Upper lobe of left lung (tissue), 6 donors: ENCODE measurements around the gene ELL2. TPM values are rescaled to one million over a fixed set of nuclear protein-coding genes. Genes with fewer than 3 reads are reported as not detected.

Experiments
- ATAC-seq, 2 donors: fragments of 200-7000 bp; cut with Tn5 transposase; one replicate each; pipeline ENCODE4 v1.9.1; 2022; ENCODE audit warnings: mild to moderate bottlenecking in 2 of 2, moderate library complexity in 2 of 2; ENCODE audit not compliant: low FRiP score in 2 of 2
- DNase-seq, 2 donors: peaks; one replicate each; pipeline ENCODE4 v3.0.0-alpha.2; 2019 to 2020
- H3K27ac ChIP-seq, 4 donors: fragments of 200-600 bp; sonication (generic); one replicate each; pipeline ENCODE4 v1.5.1; 2016 to 2019
- H3K27me3 ChIP-seq, 4 donors: fragments of 200-600 bp; sonication (generic); one replicate each; pipeline ENCODE4 v1.5.1; 2017 to 2019
- H3K36me3 ChIP-seq, 4 donors: fragments of 200-600 bp; sonication (generic); one replicate each; pipeline ENCODE4 v1.5.1; 2016 to 2019
- H3K4me1 ChIP-seq, 4 donors: fragments of 200-600 bp; sonication (generic); one replicate each; pipeline ENCODE4 v1.5.1; 2018 to 2019
- H3K4me3 ChIP-seq, 4 donors: fragments of 200-600 bp; sonication (generic); one replicate each; pipeline ENCODE4 v1.5.1; 2017 to 2019; ENCODE audit warnings: mild to moderate bottlenecking in 2 of 4, moderate library complexity in 1 of 4
- H3K9me3 ChIP-seq, 4 donors: fragments of 200-600 bp; sonication (generic); one replicate each; pipeline ENCODE4 v1.5.1; 2018 to 2019
- EP300 ChIP-seq, 4 donors: sonication (generic); formaldehyde crosslinking; IDR thresholded peaks; one replicate each; pipeline ENCODE4 v1.5.1; 2017; ENCODE audit warnings: antibody characterized with exemption in 4 of 4, control low read depth in 2 of 4
- POLR2A ChIP-seq, 4 donors: fragments of 450-650 bp; IDR thresholded peaks; one replicate each; pipeline ENCODE4 v1.5.1; 2016 to 2017; ENCODE audit warnings: antibody characterized with exemption in 4 of 4, mild to moderate bottlenecking in 2 of 4
- POLR2AphosphoS5 ChIP-seq, 2 donors: sonication (generic); formaldehyde crosslinking; IDR thresholded peaks; one replicate each; pipeline ENCODE4 v1.5.1; 2017; ENCODE audit warnings: antibody characterized with exemption in 2 of 2
- WGBS, 2 donors: methylation state at CpG; one replicate each; pipeline ENCODE4 v1.1.5; 2017 to 2018; 5-methylcytosine and 5-hydroxymethylcytosine counted together
- total RNA-seq, 6 donors: library from RNA; depleted of rRNA in 4 of 6; stranded (reverse); fragments of >200 nt in 4 of 6; gene quantifications; one replicate each; pipeline versions ENCODE4 v1.1.0 to v1.2.1, GENCODE V29; 2016 to 2021
- TF ChIP-seq, protein P1 (sequence below), 6 experiments: fragments of 450-650 bp in 4 of 6; fragments of 200-600 bp in 2 of 6; sonication (generic) in 2 of 6; IDR thresholded peaks; one replicate each; pipeline ENCODE4 v1.5.1; 2016 to 2019; ENCODE audit warnings: antibody characterized with exemption in 6 of 6
- donor health status: DM: no; HTN: no; CAD: no; lungs with moderate emphysema.
- donor health status: DM: no; HTN: yes; CAD: no; lungs with severe emphysema.

ELL2 gene
- total RNA-seq, 6 donors from 2014 or later: 44.4 to 203 (median 54.3) TPM

DNA sequence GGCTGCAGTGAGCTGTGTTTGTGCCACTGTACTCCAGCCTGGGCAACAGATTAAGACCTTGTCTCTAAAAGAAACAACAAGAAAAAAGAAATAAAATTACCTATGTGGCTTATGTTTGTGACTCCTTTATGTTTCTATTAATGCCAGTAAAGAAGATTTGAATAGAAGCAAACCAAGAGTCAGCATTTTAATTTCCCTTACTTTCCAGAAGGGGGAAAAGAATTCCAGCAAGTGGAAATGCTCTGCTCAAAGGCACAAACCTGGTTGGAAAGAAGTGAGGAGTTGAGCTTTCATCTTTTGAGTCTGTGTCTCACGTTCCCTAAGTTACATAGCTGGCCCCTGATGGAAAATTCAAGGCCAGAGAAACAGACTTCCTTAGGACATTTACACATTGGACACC, 23.6 kb upstream of the ELL2 start:
- Histone ChIP-seq H3K4me3 (no peak overlapping the region), H3K4me1 (peaks cover 0 to 4% (median 0%) of the 10 kb centered on the region in 4 donors), H3K27ac (no peak overlapping the region), H3K9me3 (no peaks in the 10 kb centered on the region), H3K36me3 (no peaks in the 10 kb centered on the region), H3K27me3 (no peaks in the 10 kb centered on the region)
- no peak for DNase-seq
- WGBS, 2 donors: 57 to 85% methylated on average over 1 of the region's 1 CpG
- TF ChIP-seq POLR2AphosphoS5 (IDR thresholded peaks at IDR 0.05) (no peak), EP300 (IDR thresholded peaks at IDR 0.05) (no peak), POLR2A (IDR thresholded peaks at IDR 0.05) (no peak)
- TF ChIP-seq, protein P1, sequence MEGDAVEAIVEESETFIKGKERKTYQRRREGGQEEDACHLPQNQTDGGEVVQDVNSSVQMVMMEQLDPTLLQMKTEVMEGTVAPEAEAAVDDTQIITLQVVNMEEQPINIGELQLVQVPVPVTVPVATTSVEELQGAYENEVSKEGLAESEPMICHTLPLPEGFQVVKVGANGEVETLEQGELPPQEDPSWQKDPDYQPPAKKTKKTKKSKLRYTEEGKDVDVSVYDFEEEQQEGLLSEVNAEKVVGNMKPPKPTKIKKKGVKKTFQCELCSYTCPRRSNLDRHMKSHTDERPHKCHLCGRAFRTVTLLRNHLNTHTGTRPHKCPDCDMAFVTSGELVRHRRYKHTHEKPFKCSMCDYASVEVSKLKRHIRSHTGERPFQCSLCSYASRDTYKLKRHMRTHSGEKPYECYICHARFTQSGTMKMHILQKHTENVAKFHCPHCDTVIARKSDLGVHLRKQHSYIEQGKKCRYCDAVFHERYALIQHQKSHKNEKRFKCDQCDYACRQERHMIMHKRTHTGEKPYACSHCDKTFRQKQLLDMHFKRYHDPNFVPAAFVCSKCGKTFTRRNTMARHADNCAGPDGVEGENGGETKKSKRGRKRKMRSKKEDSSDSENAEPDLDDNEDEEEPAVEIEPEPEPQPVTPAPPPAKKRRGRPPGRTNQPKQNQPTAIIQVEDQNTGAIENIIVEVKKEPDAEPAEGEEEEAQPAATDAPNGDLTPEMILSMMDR (IDR thresholded peaks at IDR 0.05): no peak
- no peak for ATAC-seq

DNA sequence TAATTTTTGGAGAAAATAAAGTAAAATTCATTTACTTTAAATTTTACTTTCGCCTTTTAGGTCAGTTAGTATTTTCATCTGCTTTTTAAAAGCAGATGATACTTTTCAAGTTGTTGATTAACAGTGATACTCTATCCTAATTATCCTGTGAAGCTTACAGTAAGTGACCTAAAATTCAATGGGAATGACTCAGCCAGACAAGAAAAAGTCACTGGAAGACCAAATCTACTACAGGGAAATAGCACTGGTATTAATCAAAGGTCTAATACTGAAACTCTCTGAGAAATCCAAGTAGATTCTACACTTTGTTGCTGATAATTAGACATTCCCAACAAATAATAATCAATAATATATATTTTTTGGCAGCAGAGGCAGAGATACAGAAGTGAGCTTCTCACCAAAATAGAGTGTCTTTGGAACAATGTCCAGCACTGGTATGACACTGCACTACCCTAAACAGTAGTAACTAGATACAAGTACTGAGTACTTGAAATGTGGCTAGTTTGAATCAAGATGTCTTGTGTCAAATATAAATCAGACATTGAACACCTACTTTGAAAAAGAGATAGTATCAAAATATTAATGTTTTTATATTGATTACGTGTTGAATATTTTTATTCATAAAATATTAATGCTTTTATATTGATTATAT, 22.8 kb upstream of the ELL2 start:
- Histone ChIP-seq H3K4me1 (peaks cover 0 to 4% (median 0%) of the 10 kb centered on the region in 4 donors), H3K4me3 (no peak overlapping the region), H3K9me3 (no peaks in the 10 kb centered on the region), H3K36me3 (no peaks in the 10 kb centered on the region), H3K27ac (no peak overlapping the region), H3K27me3 (no peaks in the 10 kb centered on the region)
- no peak for ATAC-seq
- no peak for DNase-seq
- no peak for TF ChIP-seq POLR2A (IDR thresholded peaks at IDR 0.05)
- TF ChIP-seq, protein P1 (IDR thresholded peaks at IDR 0.05): no peak
- no peak for TF ChIP-seq EP300 (IDR thresholded peaks at IDR 0.05)
- TF ChIP-seq POLR2AphosphoS5 (IDR thresholded peaks at IDR 0.05): no peak
- WGBS, 2 donors: 79 to 97% methylated on average over 2 of the region's 2 CpGs

DNA sequence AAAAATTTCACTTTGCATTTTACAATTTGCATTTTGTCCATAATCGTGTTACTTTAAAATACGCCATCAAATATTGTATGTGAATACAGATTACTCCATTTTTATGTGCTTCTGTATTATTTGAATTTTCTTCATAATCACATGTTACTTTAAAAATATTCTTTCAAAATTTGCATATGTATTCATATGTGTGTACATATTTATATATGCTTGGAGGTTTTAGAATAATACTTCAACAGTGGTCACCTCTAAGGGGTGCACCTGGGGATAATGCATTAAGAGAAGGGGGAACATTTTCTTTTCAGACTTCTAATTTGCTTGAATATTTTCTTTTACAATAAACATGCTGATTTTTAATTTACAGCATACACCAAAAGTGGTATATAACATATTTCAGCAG, 21.9 kb upstream of the ELL2 start:
- DNase-seq: no peak
- Histone ChIP-seq H3K27ac (no peak overlapping the region), H3K4me1 (peaks cover 0 to 4% (median 0%) of the 10 kb centered on the region in 4 donors), H3K9me3 (no peaks in the 10 kb centered on the region), H3K27me3 (no peaks in the 10 kb centered on the region), H3K4me3 (no peak overlapping the region), H3K36me3 (no peaks in the 10 kb centered on the region)
- no peak for TF ChIP-seq EP300 (IDR thresholded peaks at IDR 0.05)
- no peak for TF ChIP-seq POLR2AphosphoS5 (IDR thresholded peaks at IDR 0.05)
- TF ChIP-seq, protein P1 (IDR thresholded peaks at IDR 0.05): no peak
- TF ChIP-seq POLR2A (IDR thresholded peaks at IDR 0.05): no peak
- 95 to 97% methylated on average over 2 of the region's 2 CpGs for WGBS, 2 donors
- ATAC-seq: no peak

DNA sequence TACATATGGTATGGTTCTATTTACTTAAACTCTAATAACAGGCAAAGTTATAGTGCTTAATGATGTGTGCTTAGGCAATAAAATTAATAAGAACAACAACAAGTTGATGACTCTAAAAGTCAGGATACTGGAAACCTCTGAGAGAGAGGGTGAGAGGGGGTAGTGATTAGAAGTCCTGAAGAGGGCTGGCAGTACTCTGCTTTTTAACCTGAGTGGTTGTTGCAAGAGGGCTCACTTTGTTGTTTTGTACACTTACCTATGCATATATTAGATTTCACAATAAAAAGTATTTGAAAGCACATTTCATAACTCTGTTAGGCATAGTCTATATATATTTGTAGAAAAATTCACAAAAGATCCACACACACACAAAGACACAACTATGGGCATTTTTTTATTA, 21.4 kb upstream of the ELL2 start:
- H3K36me3 ChIP-seq: no peaks in the 10 kb centered on the region
- TF ChIP-seq POLR2AphosphoS5 (IDR thresholded peaks at IDR 0.05) (no peak), POLR2A (IDR thresholded peaks at IDR 0.05) (no peak), EP300 (IDR thresholded peaks at IDR 0.05) (no peak)
- TF ChIP-seq, protein P1 (IDR thresholded peaks at IDR 0.05): no peak
- DNase-seq (no peak), ATAC-seq (no peak)
- peaks cover 0 to 4% (median 0%) of the 10 kb centered on the region in 4 donors for H3K4me1 ChIP-seq
- no peak overlapping the region for H3K4me3 ChIP-seq
- no peaks in the 10 kb centered on the region for H3K27me3 ChIP-seq
- no peak overlapping the region for H3K27ac ChIP-seq
- H3K9me3 ChIP-seq: no peaks in the 10 kb centered on the region

- Histone ChIP-seq H3K36me3 (no peaks in the 10 kb centered on the region), H3K27ac (no peak overlapping the region), H3K27me3 (no peaks in the 10 kb centered on the region), H3K4me3 (no peak overlapping the region), H3K4me1 (no peaks in the 10 kb centered on the region), H3K9me3 (no peaks in the 10 kb centered on the region)
- ATAC-seq: no peak
- DNase-seq: no peak
- TF ChIP-seq POLR2AphosphoS5 (IDR thresholded peaks at IDR 0.05) (no peak), EP300 (IDR thresholded peaks at IDR 0.05) (no peak), POLR2A (IDR thresholded peaks at IDR 0.05) (no peak)
- TF ChIP-seq, protein P1 (IDR thresholded peaks at IDR 0.05): no peak
- WGBS, 2 donors: 50 to 75% methylated on average over 1 of the region's 1 CpG
Observed at GRCh38 chr5:95976606-95977005, 15.0 kb upstream of the ELL2 start.
